C4-2B (cell line): ENCODE results near the gene GAL3ST1.

Experiments used
- H3K27ac ChIP-seq: fragments of 450-650 bp; 2 replicates; pipeline ENCODE4 v1.5.1; 2017
- CTCF ChIP-seq: fragments of 450-650 bp; conservative IDR thresholded peaks from 2 replicates; pipeline ENCODE4 v1.5.1; 2017; ENCODE audit warnings: mild to moderate bottlenecking
- ZFX ChIP-seq: fragments of 450-650 bp; IDR thresholded peaks from 2 replicates; pipeline ENCODE4 v1.6.1; 2017

Gene GAL3ST1

GRCh38 chr22:30537083-30537731 is 37.3 kb downstream of the GAL3ST1 start:
- no peak overlapping the region for H3K27ac ChIP-seq
- TF ChIP-seq CTCF (no peak), ZFX (no peak)

GRCh38 chr22:30535182-30535581 is 39.3 kb downstream of the GAL3ST1 start:
- no peak for TF ChIP-seq CTCF
- TF ChIP-seq ZFX: no peak
- H3K27ac ChIP-seq: no peak overlapping the region

- H3K27ac ChIP-seq: no peak overlapping the region
- TF ChIP-seq CTCF (no peak), ZFX (no peak)
These were observed 42.5 kb downstream of the GAL3ST1 start for GRCh38 chr22:30531651-30532608.

- TF ChIP-seq CTCF (no peak), ZFX (no peak)
- no peak overlapping the region for H3K27ac ChIP-seq
These were observed 47.8 kb downstream of the GAL3ST1 start for GRCh38 chr22:30526656-30527055.

GRCh38 chr22:30523646-30524489 is 50.6 kb downstream of the GAL3ST1 start:
- no peak overlapping the region for H3K27ac ChIP-seq
- TF ChIP-seq CTCF (no peak), ZFX (no peak)

GRCh38 chr22:30521368-30522156 is 52.9 kb downstream of the GAL3ST1 start:
- H3K27ac ChIP-seq: no peak overlapping the region
- no peak for TF ChIP-seq CTCF
- TF ChIP-seq ZFX: no peak
